ENCODE data around the gene YIF1B.

YIF1B gene

DNA sequence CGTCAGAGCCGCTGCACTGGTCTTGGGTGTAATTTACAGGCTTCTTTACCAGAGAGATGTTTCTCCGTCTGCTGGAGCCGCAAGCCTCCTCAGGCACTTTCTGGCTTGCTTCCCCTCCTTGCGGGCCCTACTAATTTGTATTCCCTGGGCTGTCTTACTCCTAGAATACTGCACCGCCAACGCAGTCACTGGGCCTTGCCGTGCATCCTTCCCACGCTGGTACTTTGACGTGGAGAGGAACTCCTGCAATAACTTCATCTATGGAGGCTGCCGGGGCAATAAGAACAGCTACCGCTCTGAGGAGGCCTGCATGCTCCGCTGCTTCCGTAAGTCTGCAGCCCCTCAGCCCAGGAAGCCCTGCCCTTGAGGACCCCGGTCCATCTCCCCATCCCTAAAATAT, 25.8 kb downstream of the YIF1B start:
- Mint-ChIP-seq H3K36me3 (ENCODE audit: insufficient read depth) (peaks cover 7% of the 10 kb centered on the region), H3K9me3 (no peaks in the 10 kb centered on the region), H3K4me3 (no peak overlapping the region), H3K4me1 (no peaks in the 10 kb centered on the region), H3K27me3 (no peaks in the 10 kb centered on the region), H3K27ac (ENCODE audit: low read depth) (no peak overlapping the region)
- ATAC-seq (replicated peaks; ENCODE audit: extremely low read depth, poor library complexity, severe bottlenecking) (no peak), DNase-seq (ENCODE audit: low spot score in 2 of 2) (no peak)

GRCh38 chr19:38288123-38288855, 27.5 kb downstream of the YIF1B start:
- no peak overlapping the region for H3K27ac Mint-ChIP-seq (ENCODE audit: low read depth)
- H3K9me3 Mint-ChIP-seq = no peaks in the 10 kb centered on the region
- no peaks in the 10 kb centered on the region for H3K4me1 Mint-ChIP-seq
- DNase-seq (ENCODE audit: low spot score in 2 of 2) (no peak), ATAC-seq (replicated peaks; ENCODE audit: extremely low read depth, poor library complexity, severe bottlenecking) (no peak)
- peaks cover 6% of the 10 kb centered on the region for H3K36me3 Mint-ChIP-seq (ENCODE audit: insufficient read depth)
- no peak overlapping the region for H3K4me3 Mint-ChIP-seq
- no peaks in the 10 kb centered on the region for H3K27me3 Mint-ChIP-seq

- ATAC-seq (replicated peaks; ENCODE audit: extremely low read depth, poor library complexity, severe bottlenecking) = no peak
- H3K27me3 Mint-ChIP-seq = no peaks in the 10 kb centered on the region
- no peak overlapping the region for H3K4me3 Mint-ChIP-seq
- H3K36me3 Mint-ChIP-seq (ENCODE audit: insufficient read depth) = peaks cover 6% of the 10 kb centered on the region
- no peaks in the 10 kb centered on the region for H3K9me3 Mint-ChIP-seq
- H3K4me1 Mint-ChIP-seq = no peaks in the 10 kb centered on the region
- DNase-seq (ENCODE audit: low spot score in 2 of 2) = no peak
- H3K27ac Mint-ChIP-seq (ENCODE audit: low read depth) = no peak overlapping the region
Measured at GRCh38 chr19:38287604-38288003, 28.1 kb downstream of the YIF1B start.

GRCh38 chr19:38285567-38285966, 30.2 kb downstream of the YIF1B start:
- Mint-ChIP-seq H3K36me3 (ENCODE audit: insufficient read depth) (peaks cover 7% of the 10 kb centered on the region), H3K9me3 (no peaks in the 10 kb centered on the region), H3K4me3 (no peak overlapping the region), H3K4me1 (no peaks in the 10 kb centered on the region), H3K27me3 (no peaks in the 10 kb centered on the region), H3K27ac (ENCODE audit: low read depth) (no peak overlapping the region)
- DNase-seq (ENCODE audit: low spot score in 2 of 2) (no peak), ATAC-seq (replicated peaks; ENCODE audit: extremely low read depth, poor library complexity, severe bottlenecking) (no peak)

DNA sequence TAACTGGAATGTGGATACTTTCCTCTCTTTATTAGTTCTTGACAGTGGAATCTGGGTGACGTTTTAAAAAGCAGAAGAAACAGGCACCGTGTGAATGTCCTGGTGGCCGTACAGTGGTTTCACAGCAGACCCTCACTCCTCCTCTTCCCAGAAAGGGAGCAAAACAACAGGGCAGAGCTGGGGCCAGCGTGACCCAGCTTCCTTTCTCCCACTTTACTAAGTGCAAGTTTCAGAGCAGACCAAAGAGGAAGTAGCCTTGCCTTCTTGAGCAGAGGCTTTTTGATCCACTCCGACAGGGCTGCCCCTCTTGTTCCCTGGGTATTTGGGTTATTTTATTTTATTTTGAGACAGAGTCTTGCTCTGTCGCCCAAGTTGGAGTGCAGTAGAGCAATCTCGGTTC, 31.3 kb downstream of the YIF1B start:
- Mint-ChIP-seq H3K36me3 (ENCODE audit: insufficient read depth) (peaks cover 7% of the 10 kb centered on the region), H3K9me3 (no peaks in the 10 kb centered on the region), H3K27ac (ENCODE audit: low read depth) (no peak overlapping the region), H3K4me3 (no peak overlapping the region), H3K27me3 (no peaks in the 10 kb centered on the region), H3K4me1 (no peaks in the 10 kb centered on the region)
- DNase-seq (ENCODE audit: low spot score in 2 of 2) (no peak), ATAC-seq (replicated peaks; ENCODE audit: extremely low read depth, poor library complexity, severe bottlenecking) (no peak)

GRCh38 chr19:38283271-38283670, 32.5 kb downstream of the YIF1B start:
- ATAC-seq (replicated peaks; ENCODE audit: extremely low read depth, poor library complexity, severe bottlenecking) = no peak
- H3K27me3 Mint-ChIP-seq = no peaks in the 10 kb centered on the region
- no peaks in the 10 kb centered on the region for H3K4me1 Mint-ChIP-seq
- no peak for DNase-seq (ENCODE audit: low spot score in 2 of 2)
- no peak overlapping the region for H3K27ac Mint-ChIP-seq (ENCODE audit: low read depth)
- no peak overlapping the region for H3K4me3 Mint-ChIP-seq
- peaks cover 6% of the 10 kb centered on the region for H3K36me3 Mint-ChIP-seq (ENCODE audit: insufficient read depth)
- no peaks in the 10 kb centered on the region for H3K9me3 Mint-ChIP-seq

GRCh38 chr19:38281811-38282566, 33.8 kb downstream of the YIF1B start:
- peaks cover 4% of the 10 kb centered on the region for H3K36me3 Mint-ChIP-seq (ENCODE audit: insufficient read depth)
- H3K4me1 Mint-ChIP-seq = no peaks in the 10 kb centered on the region
- ATAC-seq (replicated peaks; ENCODE audit: extremely low read depth, poor library complexity, severe bottlenecking) (no peak), DNase-seq (ENCODE audit: low spot score in 2 of 2) (no peak)
- no peaks in the 10 kb centered on the region for H3K9me3 Mint-ChIP-seq
- H3K27ac Mint-ChIP-seq (ENCODE audit: low read depth) = no peak overlapping the region
- no peak overlapping the region for H3K4me3 Mint-ChIP-seq
- no peaks in the 10 kb centered on the region for H3K27me3 Mint-ChIP-seq

GRCh38 chr19:38280030-38280921, 35.5 kb downstream of the YIF1B start:
- Mint-ChIP-seq H3K27me3 (no peaks in the 10 kb centered on the region), H3K9me3 (no peaks in the 10 kb centered on the region), H3K4me1 (no peaks in the 10 kb centered on the region), H3K4me3 (no peak overlapping the region), H3K36me3 (ENCODE audit: insufficient read depth) (peaks cover 2% of the 10 kb centered on the region), H3K27ac (ENCODE audit: low read depth) (no peak overlapping the region)
- ATAC-seq (replicated peaks; ENCODE audit: extremely low read depth, poor library complexity, severe bottlenecking) = no peak
- DNase-seq (ENCODE audit: low spot score in 2 of 2) = no peak

GRCh38 chr19:38278751-38279150, 37.0 kb downstream of the YIF1B start:
- DNase-seq (ENCODE audit: low spot score in 2 of 2) (no peak), ATAC-seq (replicated peaks; ENCODE audit: extremely low read depth, poor library complexity, severe bottlenecking) (no peak)
- H3K4me3 Mint-ChIP-seq = no peak overlapping the region
- no peaks in the 10 kb centered on the region for H3K9me3 Mint-ChIP-seq
- peaks cover 2% of the 10 kb centered on the region for H3K36me3 Mint-ChIP-seq (ENCODE audit: insufficient read depth)
- no peaks in the 10 kb centered on the region for H3K4me1 Mint-ChIP-seq
- no peak overlapping the region for H3K27ac Mint-ChIP-seq (ENCODE audit: low read depth)
- H3K27me3 Mint-ChIP-seq = no peaks in the 10 kb centered on the region

GRCh38 chr19:38277969-38278680, 37.6 kb downstream of the YIF1B start:
- Mint-ChIP-seq H3K27me3 (no peaks in the 10 kb centered on the region), H3K36me3 (ENCODE audit: insufficient read depth) (peaks cover 2% of the 10 kb centered on the region), H3K9me3 (no peaks in the 10 kb centered on the region), H3K27ac (ENCODE audit: low read depth) (no peak overlapping the region), H3K4me1 (no peaks in the 10 kb centered on the region), H3K4me3 (no peak overlapping the region)
- ATAC-seq (replicated peaks; ENCODE audit: extremely low read depth, poor library complexity, severe bottlenecking) = no peak
- DNase-seq (ENCODE audit: low spot score in 2 of 2) = no peak

DNA sequence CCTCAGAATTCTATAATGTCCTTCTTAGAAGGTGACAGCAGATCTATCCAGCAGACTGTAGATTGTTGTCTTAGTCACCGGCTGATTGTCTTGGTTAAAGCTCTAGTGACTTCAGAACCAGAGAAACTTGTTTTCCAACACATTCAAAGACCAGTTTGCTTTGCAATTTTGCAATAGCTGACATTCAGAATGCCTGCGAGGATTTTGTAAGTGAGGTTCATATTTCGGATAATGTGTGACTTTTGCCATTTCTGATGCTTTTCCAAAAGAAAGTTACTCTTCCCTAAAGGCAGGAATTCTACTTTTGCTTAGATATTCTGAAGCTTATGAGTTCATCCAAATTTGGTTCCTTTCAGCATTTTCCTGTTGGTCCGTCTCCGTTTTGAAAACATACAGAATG, 38.2 kb downstream of the YIF1B start:
- Mint-ChIP-seq H3K4me1 (no peaks in the 10 kb centered on the region), H3K9me3 (no peaks in the 10 kb centered on the region), H3K36me3 (ENCODE audit: insufficient read depth) (peaks cover 2% of the 10 kb centered on the region), H3K27ac (ENCODE audit: low read depth) (no peak overlapping the region), H3K4me3 (no peak overlapping the region), H3K27me3 (no peaks in the 10 kb centered on the region)
- ATAC-seq (replicated peaks; ENCODE audit: extremely low read depth, poor library complexity, severe bottlenecking) = no peak
- no peak for DNase-seq (ENCODE audit: low spot score in 2 of 2)

DNA sequence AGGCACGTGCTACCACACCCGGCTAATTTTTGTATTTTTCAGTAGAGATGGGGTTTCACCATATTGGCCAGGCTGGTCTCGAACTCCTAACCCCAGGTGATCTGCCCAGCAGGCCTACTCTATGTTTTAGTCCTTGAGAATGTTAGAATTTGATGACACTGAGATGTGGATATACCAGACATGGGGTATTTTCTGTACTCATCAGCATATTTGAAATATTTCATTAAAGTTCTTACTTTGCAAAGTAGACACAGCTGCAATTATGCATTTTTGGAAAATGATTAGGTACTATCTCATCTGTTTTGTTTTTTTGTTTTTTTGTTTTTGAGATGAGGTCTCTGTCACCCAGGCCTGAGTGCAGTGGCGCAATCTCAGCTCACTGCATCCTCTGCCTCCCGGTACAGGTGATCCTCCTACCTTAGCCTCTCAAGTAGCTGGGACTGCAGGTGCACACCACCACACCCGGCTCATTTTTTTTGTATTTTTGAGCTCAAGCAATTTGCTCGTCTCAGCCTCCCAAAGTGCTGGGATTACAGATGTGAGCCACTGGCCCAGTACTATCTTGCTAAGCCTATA, 38.7 kb downstream of the YIF1B start:
- Mint-ChIP-seq H3K27me3 (no peaks in the 10 kb centered on the region), H3K4me3 (no peak overlapping the region), H3K27ac (ENCODE audit: low read depth) (no peak overlapping the region), H3K36me3 (ENCODE audit: insufficient read depth) (peaks cover 2% of the 10 kb centered on the region), H3K4me1 (no peaks in the 10 kb centered on the region), H3K9me3 (no peaks in the 10 kb centered on the region)
- no peak for DNase-seq (ENCODE audit: low spot score in 2 of 2)
- ATAC-seq (replicated peaks; ENCODE audit: extremely low read depth, poor library complexity, severe bottlenecking) = no peak

All from central memory CD8-positive, alpha-beta T cell (primary cell).